B cell (primary cell): Measurements from ENCODE around the gene ATP5MK.

Experiments used
- EZH2 ChIP-seq: IDR thresholded peaks from 2 replicates; pipeline ENCODE4 v1.6.1; 2012; ENCODE audit warnings: borderline replicate concordance, low read depth, mild to moderate bottlenecking, moderate library complexity, low read length; ENCODE audit not compliant: insufficient read depth, poor library complexity, severe bottlenecking
- TF ChIP-seq, protein P1 (sequence below): fragments of 200-600 bp; IDR thresholded peaks from one replicate; pipeline ENCODE4 v1.8.0; 2022; ENCODE audit warnings: antibody characterized with exemption, mild to moderate bottlenecking

DNA sequence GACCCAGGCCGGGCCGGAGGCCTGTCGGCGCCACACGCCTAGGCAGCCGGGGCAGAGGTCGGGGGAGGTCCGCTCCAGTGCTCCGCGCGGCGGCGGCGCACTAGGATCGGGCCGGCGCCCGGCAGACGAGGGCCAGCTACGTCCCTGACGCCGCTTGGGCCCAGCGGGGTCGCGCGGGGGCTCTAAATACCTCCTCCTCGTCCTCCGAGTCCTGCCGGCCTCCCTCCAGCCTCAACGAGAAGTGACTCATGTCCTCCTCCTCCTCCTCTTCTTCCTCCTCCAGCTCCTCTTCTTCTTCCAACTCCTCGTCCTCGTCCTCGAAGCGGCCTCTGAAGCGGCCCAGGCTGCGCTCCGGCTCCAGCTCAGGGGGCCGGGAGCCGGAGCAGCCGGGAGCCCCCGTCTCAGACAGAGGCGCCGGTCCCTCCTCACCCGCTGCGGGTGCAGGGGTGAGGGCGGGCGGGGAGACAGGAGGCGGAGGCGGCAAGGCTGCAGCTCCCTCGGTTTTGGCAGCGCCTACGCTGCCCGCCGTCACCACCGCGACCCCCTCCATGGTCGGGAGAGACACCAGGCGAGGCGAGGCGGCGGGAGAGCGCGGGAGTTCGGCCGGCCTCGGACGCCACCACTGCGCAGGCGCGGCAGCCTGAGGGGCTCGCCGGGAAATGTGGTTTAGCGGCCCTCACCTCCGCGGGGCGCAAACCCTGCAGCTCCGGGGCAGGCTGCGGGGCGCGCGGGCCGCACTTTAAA, 45.6 kb downstream of the ATP5MK start, which contains the start of gene PCGF6:
- TF ChIP-seq, protein P1, sequence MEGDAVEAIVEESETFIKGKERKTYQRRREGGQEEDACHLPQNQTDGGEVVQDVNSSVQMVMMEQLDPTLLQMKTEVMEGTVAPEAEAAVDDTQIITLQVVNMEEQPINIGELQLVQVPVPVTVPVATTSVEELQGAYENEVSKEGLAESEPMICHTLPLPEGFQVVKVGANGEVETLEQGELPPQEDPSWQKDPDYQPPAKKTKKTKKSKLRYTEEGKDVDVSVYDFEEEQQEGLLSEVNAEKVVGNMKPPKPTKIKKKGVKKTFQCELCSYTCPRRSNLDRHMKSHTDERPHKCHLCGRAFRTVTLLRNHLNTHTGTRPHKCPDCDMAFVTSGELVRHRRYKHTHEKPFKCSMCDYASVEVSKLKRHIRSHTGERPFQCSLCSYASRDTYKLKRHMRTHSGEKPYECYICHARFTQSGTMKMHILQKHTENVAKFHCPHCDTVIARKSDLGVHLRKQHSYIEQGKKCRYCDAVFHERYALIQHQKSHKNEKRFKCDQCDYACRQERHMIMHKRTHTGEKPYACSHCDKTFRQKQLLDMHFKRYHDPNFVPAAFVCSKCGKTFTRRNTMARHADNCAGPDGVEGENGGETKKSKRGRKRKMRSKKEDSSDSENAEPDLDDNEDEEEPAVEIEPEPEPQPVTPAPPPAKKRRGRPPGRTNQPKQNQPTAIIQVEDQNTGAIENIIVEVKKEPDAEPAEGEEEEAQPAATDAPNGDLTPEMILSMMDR = no peak
- no peak for TF ChIP-seq EZH2
